Stimulated activated CD4-positive, alpha-beta T cell treated with anti-CD3 and anti-CD28 coated beads, Interleukin-1b, Interleukin-23, amount 100 ng/mL, for 48 hours (primary cell): ENCODE results near the gene PALM.
"Not testable (repeated sequence)": the region's sequence is repeated elsewhere in the genome, so short reads cannot be mapped to it uniquely, and the experiment has no call there.

Source experiments
- DNase-seq: peaks from one replicate; pipeline ENCODE4 v3.0.0-alpha.2; 2020

Gene PALM

DNA sequence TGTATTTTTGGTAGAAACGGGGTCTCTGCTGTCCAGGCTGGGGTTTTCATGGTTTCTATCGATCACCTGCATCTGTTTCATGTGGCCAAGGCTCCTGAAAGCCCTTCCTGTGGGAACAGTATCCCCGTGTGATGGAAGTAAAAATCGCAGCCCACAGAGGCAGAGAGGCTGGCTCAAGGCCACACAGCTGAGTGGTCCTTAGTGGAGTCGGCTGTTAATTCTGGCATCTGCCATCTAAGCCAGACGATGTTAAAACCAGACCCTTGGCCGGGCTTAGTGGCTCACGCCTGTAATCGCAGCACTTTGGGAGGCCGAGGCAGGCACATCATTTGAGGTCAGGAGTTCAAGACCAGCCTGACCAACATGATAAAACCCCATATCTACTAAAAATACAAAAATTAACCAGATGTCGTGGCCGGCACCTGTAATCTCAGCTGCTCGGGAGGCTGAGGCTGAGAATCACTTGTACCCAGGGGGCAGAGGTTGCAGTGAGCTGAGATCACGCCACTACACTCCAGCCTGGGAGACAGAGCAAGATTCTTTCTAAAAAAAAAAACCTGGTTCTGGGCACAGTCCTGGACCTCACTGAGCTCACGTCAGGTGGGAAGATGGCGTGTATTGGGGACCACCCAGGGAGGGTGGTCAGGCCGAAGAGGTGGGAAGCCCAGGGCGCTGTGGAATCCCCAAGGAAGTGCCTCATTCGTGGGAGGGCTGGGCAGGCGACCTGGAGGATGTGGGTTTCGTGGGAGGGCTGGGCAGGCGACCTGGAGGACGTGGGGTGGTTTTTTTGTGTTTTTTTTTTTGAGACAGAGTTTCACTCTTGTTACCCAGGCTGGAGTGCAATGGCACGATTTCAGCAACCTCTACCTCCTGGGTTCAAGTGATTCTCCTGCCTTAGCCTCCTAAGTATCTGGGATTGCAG is 23.7 kb downstream of the PALM start:
- no peak for DNase-seq

DNA sequence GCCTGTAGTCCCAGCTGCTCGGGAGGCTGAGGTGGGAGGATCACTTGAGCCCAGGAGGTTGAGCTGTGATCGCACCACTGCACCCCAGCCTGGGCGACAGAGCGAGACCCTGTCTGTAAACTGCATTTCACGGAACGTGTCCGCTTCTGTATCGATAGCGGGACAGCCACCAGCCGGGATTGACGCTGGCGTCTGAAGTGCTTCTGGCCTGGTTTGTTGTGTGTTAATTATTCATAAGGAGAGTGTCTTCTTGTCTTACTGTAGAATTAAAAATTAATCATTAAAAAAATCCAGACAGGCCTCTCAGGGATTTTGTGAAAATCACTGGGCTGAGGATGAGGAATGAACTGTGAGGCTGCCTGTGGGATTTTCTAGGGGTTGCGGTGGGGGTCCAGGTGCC is 26.0 kb downstream of the PALM start:
- DNase-seq: no peak

DNA sequence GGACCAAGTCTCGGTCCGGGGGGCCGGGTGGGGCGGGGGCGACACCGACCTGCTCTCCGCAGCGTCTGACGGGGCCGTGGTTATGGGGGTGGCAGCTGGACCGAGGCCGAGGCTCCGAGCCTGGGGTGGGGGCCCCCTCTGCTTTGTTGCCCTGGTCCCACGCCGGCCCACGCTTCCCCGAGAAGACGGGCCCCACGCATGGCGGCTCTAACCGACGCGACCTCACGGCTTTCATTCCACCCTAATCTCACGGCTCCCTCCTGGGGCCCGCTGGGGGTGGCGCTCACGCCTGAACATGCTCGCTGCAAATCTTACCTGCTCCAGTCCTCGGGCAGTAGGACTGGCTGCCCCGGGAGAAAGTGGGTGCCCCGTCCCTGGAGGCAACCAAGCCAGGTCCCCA is 27.4 kb downstream of the PALM start:
- no peak for DNase-seq

DNA sequence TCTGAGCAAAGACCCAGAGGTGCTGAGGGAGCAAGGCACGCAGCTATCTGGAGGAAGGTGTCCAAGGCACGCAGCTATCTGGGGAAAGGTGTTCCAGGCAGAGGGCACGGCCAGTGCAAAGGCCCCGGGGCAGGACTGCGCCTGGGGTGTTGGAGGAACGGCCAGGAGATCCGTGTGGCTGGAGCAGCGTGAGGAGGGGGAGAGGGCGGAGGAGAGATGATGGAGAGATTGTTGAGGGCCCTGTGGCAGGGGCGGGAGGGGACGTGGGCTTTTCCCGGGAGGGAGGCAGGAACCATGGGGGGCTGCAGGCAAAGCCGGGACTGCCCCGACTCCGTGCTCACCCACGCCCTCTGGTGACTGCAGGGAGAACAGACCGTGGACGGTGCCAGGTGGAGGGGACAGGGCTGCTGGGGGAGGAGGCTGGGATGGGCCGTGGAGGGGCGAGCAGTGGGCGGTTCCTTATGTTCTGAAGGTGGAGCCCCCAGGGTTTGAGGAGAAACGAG is 28.9 kb downstream of the PALM start:
- peak; percentile 51 for DNase-seq

DNA sequence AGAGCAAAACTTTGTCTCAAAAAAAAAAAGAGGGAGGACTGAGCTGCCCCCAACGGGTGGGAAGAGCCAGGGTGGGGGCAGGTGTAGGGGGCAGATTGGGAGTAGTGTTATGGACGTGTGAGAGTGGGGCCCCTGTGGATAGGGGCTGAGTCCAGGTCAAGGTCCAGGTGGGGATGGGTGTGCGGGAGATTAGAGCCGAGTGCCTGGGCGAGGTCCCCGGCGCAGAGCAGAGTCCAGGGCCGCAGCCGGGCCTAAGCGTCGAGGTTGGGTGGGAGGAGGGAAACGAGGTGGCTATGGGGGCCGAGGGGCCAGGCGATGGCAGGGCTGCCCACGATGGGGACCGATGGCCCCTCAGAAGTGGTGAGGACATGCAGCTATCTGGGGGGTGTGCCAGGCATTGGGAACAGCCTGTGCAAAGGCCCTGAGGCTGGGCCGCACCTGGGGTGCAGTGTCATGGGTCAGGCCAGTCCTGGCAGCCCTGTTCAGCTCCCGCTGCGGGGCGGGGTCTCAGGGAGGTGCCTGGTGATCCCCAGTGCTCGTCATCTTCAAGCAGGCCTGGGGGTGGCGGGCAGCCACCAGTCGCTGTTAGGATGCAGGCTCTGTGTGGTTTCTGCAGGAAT is 29.9 kb downstream of the PALM start:
- DNase-seq: no peak

DNA sequence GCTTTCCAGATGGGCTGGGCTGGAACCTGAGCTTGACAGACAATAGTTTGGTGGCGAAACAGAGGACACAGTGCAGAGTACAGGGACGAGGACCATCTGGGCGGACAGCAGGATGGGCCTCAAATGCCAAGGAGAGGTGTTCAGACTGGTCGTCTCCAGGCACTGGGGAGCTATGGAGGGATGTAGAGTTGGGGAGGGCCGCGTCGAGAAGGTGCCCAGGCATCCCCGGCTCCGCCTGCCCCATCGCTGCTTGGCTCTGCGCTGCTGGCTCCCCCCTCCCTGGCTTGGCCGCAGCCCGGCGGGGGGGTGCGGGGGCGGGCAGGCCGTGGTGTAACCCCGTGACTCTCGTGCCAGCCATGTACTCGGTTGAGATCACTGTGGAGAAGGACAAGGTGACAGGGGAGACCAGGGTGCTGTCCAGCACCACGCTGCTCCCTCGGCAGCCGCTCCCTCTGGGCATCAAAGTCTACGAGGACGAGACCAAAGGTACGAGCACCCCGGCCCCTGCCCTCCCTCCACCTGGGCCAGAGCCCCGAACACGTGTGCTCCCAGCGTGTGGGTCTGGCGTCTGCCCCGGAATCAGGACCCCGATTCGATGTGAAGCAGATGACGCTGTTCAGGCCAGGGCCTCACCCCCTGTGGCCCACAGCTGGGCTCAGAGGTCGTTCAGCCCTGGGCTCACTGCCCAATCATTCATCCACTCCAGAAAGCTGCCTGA is 31.4 kb downstream of the PALM start:
- DNase-seq: no peak

GRCh38 chr19:740816-741505 is 32.2 kb downstream of the PALM start:
- DNase-seq: not testable (repeated sequence)

GRCh38 chr19:741506-742131 is 32.9 kb downstream of the PALM start:
- DNase-seq: peak; percentile 16

GRCh38 chr19:742540-743075 is 33.9 kb downstream of the PALM start:
- no peak for DNase-seq

GRCh38 chr19:743168-743687 is 34.5 kb downstream of the PALM start:
- DNase-seq: no peak

DNA sequence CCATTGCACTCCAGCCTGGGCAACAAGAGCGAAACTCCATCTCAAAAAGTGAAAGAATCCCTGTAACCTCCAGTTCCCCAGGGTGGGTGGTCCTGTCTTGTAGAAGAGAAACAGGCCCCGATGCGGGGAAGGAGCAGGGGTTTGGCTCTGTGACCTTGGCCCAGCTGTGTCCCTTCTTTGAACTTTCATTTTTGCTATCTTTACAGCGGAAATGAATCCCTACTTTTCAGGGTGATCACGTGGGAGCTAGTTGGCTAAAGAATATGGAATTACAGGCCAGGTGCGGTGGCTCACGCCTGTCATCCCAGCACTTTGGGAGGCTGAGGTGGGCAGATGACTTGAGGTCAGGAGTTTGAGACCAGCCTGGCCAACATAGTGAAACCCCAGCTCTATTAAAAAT is 36.4 kb downstream of the PALM start:
- not testable (repeated sequence) for DNase-seq

- DNase-seq: no peak
Observed at GRCh38 chr19:746208-746819, 37.6 kb downstream of the PALM start.

- DNase-seq: no peak
Observed at GRCh38 chr19:746956-747355, 38.2 kb downstream of the PALM start.

GRCh38 chr19:747432-748273 is 38.9 kb downstream of the PALM start:
- DNase-seq: no peak

GRCh38 chr19:748274-748598 is 39.5 kb downstream of the PALM start:
- DNase-seq: no peak

DNA sequence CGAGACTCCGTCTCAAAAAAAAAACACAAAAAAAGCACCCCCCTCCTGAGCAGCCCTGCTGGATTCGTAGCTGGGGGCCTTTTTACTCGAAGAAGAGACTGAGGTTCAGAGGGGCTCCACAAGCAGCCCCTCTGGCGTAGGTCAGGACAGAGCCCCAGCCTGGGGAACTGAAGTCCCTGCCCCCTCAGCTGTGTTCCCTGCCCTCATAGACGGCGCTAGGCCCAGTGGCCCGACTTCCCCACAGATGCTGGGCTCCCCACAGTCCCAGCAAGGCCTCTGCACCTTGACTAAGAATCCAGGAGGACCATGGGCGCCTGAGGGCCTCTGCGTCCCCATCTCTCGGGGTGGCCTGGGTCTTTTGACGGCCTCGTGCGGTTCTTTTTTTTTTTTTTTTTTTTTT is 41.1 kb downstream of the PALM start:
- DNase-seq: no peak

DNA sequence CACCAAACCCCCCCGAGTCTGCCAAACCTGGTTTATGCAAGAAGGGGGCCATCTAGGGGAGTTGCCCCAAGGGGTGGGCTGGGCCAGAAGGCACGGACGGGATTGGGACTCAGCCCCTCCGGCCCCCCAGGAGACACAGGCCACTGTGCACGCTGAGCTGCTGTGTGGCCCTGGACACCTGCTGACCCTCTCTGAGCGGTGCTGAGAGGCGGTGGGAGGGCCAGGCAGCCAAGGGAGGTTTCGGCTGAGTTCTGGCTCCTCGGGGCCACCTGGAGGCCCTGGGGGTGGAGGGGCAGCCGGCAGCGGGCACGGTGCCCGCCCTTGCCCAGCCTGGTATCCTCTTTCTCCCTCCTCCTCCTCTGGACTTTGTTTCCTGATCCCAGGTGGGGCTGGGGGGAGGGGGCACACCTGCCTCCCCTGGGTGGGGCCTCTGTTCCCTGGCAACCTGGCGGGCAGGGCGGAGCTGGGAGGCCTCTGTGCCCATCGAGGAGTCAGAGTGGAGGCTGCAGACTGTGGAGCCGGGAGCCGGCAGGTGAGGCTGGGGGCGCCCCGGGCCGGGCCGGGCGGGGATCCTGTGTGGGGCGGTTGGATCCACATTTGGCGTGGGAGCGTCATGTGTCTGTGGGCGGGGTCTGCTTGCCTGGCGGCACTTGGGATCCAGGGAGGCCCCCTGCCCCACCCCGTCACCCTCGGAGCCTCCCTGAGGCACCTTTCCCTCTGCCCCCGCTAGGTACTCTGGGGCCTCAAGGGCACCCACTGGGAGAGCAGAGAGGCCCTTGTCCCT is 42.1 kb downstream of the PALM start, which contains the start of gene MISP:
TSS of gene MISP (plus strand) at position 473 of the 784 bp plus-strand sequence. CDS start 5,835 bp downstream, outside the sequence.
- DNase-seq: no peak

- DNase-seq: no peak
Observed at GRCh38 chr19:751501-752341, 43.0 kb downstream of the PALM start.
